NCI-H1105 treated with DMSO at 0.1 percent for 48 hours (cell line): ENCODE data around the gene ARPP21.
A peak's percentile ranks its signal among the peaks of the same experiment; 100 is the strongest.
"Not testable (repeated sequence)": the region's sequence is repeated elsewhere in the genome, so short reads cannot be mapped to it uniquely, and the experiment has no call there.

Experiments used
- DNase-seq: peaks from one replicate; lab custom pipeline; 2025; lab: John Stamatoyannopoulos, UW

The ARPP21 gene

DNA sequence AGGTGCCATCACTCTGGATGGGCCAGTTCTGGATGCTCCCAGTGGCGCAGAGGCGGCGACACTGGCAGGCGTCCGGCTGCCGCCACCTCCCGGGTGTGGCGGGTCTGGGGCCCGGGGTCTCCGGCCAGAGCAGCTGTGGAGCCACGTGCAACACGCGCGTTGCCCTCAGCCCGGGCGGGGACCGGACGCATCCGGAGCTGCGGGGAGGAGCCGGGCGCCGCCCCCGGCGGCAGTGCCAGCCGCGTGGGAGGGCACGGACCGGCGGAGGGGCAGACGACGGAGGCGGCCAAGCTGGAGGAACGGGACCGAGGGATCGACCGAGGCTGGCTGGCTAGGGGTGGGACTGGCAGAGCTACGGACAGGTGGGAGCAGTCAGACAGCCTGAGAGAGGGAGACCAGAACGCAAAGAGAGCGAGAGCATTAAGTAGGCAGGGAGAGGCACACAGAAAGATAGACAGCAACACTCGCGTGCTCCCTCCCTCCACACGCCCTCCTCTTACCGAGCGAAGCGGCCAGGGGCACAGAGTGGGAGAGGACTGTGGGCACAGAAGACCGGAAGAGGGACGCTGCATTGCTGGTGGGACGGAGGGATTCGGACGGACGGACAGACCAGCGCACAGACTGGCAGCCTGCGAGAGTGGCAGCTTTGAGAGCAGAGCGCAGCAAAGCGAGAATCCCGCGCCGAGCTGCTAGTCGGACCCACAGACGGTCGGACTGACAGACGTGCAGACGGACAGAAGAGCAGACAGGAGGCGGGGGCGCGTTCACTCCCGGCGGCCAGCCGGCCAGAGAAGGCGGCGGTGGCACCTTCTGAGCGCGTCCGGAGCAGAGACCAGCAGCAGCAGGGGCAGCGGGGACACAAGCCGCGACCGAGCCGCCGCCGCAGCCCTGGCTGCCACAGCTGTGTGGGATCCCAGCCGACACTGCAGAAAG is at the start of gene ARPP21:
Gene ARPP21, plus strand, starts transcription at position 272 of the 933 bp plus-strand sequence. CDS start 42,227 bp downstream, outside the sequence.
- DNase-seq: no peak

DNA sequence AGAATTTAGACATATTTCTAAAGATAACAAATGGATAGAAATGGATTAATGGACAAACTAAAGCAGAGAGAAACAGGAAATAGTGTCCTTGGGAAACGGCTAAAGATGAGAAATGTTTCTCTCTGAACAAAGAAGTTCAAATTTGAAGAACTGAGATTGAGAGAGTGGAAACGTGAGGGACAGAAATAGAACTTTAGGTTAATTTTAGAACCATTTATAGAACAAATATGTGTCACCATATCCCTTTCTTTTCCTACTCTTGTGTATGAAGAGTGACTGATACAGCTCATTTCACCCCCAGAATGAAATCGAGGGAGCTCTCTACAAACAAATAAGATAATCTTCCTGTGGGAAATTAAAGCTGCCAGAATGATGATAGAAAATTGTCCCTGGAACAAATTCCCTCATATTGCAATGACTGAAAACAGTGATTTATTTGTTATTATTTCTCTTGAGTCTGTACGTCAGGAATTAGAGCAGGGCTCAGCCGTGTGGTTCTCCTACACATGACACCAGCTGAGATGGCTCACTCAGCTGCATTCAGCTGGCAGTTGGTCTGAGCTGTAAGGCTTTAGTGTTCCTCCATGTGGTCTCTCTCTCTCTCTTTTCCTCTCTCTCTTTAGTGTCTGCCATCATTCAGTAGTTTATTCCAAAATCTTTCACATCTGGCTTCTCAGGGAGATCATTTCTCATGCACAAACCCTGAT is 46.6 kb upstream of the ARPP21 start:
- no peak for DNase-seq

DNA sequence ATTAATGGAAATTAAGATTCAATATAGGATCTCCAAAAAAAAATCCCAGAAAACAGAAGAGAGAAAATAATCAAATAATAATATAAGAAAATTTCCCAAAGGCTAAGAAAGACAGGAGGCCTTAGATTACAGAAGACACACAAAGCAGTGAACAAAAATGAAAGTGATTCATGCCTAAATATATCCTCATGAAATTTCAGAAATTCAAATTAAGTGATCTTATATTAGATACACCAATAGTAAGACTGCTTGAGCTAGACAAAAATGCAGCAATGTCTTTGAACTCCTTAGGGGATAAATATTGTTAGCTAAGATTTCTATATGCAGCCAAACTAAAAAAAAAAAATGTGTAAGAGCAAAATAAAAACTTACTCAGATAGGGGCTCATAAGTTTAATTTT is 44.6 kb upstream of the ARPP21 start:
- DNase-seq: no peak

DNA sequence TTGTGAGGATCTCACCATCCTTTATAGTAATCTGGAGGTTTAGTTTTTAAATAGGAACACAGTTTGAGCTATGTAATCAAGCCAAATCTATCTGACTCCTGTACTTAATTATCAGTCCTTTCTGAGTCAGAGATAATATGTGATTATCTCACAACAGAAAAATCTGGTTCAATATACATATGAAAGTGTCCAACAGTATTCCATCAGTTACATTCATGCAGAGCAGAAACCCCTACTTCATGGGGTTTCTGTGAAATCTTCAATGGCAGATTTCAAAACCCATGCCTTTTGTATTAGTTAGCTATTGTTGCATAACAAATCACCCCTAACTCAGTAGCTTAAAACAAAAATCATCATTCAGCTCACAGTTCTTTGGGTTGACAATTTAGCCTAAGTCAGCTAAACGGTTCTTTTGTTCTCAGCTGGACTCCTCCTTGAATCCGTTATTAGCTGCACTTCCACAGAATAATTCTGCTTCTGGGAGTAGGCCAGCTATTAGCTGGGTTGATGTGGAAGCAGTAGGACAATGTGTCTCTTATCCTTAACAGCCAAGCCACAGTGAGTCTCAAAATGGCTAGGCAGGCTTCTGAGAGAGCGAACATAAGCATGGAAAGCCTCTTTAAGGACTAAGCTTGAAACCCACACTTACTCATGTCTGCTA is 42.9 kb upstream of the ARPP21 start:
- no peak for DNase-seq

DNA sequence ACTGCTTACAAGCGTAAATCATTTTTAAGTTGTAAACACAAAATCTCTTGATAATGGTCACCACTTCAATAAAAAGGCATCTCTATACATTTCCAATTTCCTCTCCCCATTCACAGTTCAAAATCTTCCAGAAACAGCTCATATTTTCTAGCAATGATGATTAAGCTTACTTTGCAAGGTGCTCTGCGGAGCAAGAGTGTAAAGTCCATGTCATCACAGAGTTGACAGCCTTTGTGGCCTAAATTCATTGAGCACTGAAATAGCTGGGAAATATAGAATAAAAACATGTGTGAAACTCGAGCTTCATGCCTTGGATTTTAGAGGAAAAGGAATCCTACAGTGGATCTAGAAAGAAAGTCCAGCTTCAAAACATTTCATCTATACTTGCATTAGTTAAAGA is 41.8 kb upstream of the ARPP21 start:
- DNase-seq: no peak

DNA sequence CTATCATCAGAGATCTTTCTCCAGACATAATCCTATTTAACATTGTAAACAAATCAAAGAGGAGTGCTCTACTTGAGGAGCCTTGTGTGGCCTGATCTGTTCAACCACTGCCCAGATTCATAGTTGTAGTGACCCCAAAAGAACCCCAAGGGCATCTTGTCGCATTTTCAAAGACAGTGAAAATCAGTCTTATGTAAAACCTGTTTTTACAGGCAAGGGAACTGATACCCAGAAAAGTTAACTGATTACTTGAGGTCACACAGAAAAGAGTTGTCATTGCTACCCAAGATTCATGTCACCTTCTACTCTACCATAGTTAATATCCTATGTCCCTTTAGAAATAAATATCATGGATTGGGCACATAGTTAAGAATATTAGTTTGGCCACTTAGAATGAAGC is 40.5 kb upstream of the ARPP21 start:
- no peak for DNase-seq

DNA sequence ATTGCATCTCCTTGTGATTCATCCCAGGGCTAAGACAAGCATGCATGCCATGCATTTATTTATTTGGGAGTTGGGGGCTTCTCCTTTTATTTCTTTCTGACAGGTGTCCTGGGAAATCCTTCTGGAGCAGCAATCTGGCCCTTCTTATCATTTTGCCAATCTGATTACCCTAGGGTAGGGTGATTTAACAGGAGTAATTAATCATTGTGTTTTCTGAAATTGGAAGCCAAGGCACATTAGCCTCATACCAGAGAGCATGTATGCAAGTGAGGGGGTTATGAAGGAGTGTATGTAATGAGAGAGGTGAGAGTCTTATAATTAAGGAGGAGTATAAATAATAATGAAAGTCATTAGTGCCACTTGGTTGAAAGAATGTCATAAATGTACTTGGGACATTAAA is 37.4 kb upstream of the ARPP21 start:
- peak; percentile 53 for DNase-seq

DNA sequence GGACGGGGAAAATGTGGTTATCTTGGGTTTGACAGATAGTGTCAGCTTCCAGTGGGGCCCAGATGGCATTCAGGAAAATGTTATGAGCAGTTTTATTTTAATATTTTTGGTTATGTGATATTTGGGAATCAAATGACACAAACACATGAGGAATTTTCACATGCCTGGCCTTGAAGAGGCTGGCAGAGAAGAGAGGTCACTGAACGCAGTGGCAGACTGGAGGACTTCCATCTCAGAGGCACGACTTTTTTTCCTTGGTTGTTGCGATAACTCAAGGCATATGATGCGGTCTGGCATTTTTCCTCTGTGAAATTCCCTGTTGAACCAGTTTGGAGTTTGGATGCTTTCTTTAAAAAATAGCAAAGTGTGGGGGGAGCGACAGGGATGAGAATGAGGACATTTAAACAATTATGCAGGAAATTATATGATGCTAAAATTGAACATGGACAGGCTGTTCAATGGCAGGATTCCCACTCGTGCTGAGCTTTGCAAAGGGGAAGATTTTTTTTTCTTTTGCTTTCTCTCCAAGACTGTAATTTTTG is 36.9 kb upstream of the ARPP21 start:
- DNase-seq: no peak

DNA sequence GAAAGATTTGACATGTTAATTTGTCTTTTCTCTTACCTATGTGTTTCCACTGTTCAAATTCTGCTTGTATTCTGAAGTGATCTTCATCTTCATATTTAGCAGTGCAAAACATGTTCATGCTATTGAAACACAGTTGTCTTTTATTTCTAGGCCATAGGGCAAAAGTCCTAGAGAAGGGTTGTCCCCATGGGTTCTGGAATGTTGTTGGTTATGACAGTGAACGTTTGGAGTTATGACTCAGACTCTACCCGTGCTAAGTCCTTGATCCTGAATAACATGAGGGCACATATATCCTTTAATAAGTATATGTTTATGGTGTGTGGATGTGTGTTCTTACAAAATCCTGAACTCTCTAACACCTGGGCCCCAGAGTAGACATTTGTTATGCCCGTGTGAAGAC is 23.0 kb upstream of the ARPP21 start:
- no peak for DNase-seq

DNA sequence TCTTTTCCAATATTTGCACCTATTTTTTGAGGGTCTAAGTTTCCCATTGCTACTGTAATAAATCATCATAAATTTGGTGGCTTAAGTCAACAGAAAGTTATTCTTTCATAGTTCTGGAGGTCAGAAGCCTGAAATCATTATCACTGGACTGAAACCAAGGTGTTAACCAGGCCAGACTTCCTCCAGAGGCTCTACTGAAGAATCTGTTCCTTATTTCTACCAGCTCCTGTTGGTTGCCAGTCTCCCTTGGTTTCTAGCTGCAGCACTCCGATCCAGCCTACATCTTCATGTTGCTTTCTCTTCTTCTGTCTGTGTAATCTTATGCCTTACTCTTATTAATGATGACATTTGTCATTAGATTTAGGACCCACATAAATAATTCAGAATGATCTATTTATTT is 22.0 kb upstream of the ARPP21 start:
- DNase-seq: no peak

DNA sequence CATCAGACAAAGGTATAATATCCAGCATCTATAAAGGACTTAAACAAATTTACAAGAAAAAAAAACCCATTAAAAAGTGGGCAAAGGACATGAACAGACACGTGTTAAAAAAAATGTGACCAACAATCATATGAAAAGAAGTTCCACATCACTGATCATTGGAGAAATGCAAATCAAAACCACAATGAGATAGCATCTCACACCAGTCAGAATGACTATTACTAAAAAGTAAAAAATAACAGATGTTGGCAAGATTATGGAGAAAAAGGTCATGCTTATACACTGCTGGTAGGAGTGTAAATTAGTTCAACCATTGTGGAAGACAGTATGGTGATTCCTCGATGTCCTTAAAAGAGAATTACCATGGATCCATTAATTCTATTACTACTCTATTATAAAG is 19.1 kb upstream of the ARPP21 start:
- not testable (repeated sequence) for DNase-seq

DNA sequence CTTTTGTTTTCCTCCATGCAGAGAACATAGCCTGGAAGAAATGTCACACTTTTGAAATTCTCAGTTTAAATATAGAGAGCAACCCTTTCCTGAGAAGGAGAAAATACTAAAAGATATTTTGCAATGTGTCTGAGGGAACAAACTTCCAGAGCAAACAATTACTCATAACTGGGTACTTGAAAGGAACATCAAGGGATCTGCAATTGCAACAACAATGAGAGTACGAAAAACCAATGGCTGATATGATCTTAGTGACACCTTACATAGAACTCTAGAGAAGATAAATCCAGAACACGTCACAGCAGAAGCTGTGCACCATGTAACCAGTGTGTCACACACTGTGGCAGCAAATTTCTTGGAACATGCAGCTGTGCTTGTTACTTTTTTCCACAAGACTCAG is 14.6 kb upstream of the ARPP21 start:
- DNase-seq: no peak

DNA sequence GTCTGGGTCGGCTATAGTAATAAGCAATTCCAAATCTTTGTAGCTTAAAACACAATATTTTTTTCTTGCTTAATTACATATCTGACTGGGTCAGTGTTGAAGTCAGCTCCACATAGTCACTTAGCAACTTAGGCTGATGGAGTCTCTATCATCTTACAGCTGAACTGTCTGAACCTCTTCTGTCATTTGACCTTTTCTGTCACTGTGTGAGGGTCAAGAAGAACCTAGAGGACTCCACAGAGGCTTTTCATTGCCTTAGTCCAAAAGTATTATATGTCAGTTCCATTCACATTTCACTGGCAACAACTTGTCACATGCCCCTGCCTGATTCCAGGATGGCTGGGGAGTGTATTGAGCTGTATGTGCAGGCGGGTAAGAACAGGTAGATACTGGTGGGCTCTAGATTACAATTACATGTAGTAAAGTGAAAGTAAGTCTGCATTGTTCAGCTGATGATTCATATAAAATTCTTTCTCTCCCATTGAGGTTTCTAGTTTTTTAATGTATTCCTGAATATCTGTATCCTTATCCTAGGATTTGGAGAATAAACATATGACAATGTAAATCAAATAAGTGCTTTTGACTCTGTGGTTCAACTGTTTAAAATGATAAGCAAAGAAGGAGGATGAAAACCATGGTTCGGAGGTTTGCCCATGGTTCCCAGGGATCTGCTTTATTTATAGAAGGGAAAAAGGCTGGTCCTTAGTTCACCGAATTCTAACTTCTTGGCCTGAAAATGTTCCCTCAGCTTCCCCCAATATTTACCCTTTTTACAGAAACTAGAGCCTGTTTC is 5.8 kb upstream of the ARPP21 start:
- no peak for DNase-seq

DNA sequence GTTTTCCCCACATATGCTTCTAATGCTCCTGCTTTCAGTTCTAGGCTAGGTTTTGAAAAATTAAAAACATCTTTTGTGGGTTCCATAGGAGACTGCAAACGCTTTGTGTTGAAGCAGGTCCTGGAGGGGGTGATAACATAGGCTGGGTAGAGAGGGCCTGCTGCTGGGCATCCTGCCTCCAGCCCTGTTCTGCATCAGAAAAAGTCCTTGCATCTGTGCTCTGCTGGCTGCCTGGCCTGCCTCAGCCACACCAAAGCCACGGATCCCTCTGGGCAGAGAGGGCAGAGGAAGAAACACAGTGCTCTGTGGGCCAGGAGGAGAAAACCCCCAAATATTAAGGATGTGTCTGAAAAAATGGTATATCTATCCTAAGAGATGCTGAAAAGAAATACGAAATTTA is 3.9 kb upstream of the ARPP21 start:
- no peak for DNase-seq

DNA sequence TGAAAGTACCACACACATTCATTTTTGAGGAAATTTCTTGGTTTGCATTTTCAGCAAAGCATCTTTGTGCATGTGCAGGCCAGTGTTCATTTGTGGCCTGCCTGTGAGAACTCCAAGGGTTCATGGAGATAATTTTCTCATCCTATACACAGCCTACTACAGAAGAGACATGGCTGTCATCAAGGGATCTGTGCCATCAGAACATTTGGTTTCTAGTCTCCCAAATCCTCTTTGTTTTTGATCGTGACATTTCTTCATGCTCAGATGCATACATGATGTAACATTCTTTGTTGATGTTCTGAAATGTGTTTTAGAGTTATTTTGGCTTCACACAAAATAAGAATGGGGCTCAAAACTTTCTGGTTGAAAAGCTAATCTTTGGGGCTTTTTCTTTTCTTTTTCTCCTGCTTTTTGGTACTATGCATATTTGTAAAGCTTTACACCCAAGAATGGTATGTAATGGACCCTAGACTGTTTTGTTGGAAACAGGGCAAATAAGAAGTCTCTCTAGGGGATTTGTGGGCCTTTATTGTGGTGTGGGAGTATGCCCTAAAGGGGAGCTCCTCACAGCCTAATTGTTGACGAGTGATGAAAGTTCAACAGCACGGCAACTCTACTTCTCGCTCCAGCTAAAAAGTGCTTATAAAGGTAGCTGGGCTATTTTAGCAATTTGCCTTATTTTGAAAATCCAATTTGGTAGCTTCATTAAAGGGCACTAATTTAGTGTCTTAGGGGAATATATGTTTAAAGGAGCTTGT is 3.2 kb upstream of the ARPP21 start:
- no peak for DNase-seq

DNA sequence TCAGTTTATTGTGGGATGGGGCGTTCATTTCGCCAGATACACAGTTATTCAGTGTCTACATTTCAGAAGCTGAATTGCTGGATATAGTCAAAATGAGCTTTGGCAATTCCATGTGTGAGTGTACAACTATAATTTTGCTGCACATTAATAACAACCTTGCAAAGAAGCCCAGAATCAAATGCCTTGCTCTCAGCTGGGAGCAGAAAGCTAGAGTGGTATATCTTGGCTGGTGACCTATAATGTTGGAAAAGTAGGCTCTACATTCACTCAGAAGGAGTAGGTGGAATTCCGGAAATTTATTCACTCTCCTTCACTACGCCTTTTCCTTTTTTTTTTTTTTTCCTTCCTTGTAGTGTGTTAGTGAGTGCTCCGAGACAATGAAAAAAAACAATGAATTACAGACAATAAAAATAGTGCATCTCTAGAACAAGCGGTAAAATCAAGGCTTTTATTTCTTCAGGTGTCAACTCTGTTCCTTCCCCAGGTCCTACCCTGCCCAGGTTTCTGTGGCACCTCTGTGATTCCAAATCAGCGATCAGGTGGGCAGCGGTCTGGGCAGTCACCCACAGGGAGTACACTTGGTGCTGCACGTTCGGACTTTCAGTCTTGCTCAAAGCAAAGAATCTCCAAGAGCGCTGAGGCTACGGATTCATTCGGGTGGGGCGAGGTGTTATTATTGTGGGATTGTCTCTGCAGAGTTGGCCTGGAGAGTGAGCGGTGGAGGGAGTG is 910 bp upstream of the ARPP21 start:
- no peak for DNase-seq

DNA sequence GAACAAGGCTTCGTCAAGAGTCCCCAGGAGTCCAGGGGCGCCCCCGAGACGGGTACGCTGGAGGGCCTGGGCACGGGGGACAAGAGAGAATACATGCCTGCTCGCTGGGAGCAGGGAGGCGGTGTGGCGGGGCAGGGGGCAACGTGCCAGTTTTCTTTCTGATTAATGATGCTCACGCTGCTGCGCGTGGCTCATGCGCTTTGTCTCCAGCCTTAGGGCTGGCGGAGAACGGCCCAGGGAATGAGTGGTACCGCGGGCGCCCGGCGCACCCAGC is 408 bp upstream of the ARPP21 start:
- no peak for DNase-seq

DNA sequence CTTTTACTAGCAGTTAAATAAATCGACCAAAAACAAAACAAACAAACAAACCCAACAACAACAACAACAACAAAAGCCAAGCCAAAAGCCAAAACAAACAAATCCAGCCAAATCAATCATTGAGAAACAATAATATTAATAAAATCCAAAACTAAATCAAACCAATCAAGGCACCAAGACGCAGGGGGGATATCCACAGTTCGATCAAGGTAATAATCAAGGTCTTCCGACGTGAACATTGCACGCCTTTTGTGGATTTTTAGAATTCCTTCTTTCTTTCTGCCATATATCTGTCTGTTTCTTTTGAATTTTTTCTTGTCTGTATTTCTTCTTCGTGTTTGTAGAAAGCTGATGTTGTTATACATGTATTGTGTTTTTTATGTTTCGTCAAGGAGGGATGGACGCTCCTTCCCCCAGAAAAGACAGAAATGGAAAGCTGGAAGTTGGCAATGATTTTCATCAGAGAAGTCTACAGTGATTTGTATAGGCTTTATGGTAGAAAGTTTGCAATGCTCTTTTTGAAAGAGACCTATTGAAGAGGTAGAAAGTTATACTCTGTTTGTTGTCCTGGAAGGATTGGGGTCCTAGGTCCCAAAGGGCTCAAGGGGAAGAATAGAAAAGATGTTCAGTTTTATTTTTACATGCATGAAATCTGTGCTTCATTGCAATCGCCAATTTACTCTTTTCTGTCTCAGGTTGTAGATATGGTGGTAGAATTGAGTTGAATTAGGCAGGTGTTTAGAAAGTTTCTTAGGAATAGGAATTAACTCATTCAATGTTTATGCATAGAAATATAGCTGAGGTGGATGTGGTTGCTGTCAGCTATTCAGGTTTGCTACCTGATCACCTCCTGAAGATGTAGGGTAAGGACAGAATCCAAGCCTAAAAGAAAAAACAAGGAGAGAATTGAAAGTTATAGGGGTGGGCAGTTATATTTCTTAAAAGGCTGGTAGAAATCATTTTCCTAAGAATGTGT is 1.2 kb downstream of the ARPP21 start:
- no peak for DNase-seq

DNA sequence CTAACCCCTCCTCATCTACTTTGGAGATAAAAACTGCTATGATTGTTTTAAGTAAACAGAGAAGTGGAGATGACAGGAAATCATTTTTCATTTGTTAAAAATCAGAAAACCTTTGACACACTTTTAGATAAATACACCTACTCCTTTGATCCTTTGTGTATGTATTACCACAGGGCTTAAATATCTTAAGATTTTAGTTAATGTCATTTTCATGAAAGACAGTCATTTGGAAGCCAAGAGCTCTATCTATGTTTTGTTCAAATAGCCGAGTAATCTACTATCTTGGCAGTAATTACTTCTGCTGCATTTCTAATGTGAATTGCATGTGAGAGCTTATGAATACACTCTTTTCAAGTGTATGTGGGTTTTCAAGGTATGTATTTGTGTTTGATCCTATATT is 2.0 kb downstream of the ARPP21 start:
- DNase-seq: no peak
